Measurements from ENCODE around the gene DNAL1. TPM values are rescaled to one million over a fixed set of nuclear protein-coding genes. Genes with fewer than 3 reads are reported as not detected.

DNAL1 gene
- total and polyA plus RNA-seq, 2 of the 13 experiments (the other 11 are each of a cell fraction or from before 2014, with no cell fraction given) = 1.4 to 13.3 TPM

DNA sequence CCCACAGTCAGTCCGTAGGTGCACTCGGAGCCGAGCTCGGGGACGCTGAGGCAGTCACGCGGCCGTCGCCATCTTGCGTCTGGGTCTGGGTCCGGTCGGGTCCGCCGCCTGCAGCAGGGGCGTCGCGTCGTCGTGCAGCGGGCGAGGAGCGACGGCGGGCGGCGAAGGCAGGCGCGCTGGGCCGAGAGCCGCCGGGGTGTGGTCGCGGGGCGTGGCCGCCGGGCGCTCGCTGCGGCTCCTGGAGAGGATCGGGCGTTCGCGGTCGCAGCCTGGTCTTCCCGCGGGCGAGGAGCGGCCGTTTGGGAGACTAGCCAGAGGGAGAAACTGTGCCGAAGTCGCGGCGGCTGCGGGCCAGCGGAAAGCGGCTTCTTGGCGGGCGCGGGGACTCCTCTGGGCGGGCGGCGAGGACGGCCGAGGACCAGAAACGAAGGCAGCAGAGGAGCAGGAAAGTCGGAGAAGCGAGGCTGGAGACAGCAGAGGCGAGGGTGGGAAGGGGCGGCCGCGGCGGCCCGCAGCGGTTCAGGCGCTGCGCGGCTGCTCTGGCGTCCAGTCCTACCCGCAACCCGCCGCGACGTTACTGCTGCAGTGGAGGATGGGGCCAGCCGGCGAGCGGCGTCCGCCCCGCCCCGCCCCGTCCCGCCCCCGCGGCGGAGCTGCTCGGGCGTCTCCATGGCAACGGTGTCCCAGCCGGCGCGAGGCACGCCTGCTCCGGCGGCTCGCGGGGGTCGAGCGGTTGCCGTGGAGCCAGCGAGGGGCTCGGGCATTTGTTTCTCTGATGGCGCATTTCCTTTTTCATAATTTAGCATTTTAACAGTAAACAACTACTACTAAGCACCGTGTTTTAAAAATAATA lies 69.2 kb downstream of the DNAL1 start, which contains the start of gene PNMA1 (continued):
- TF ChIP-seq, protein P1, sequence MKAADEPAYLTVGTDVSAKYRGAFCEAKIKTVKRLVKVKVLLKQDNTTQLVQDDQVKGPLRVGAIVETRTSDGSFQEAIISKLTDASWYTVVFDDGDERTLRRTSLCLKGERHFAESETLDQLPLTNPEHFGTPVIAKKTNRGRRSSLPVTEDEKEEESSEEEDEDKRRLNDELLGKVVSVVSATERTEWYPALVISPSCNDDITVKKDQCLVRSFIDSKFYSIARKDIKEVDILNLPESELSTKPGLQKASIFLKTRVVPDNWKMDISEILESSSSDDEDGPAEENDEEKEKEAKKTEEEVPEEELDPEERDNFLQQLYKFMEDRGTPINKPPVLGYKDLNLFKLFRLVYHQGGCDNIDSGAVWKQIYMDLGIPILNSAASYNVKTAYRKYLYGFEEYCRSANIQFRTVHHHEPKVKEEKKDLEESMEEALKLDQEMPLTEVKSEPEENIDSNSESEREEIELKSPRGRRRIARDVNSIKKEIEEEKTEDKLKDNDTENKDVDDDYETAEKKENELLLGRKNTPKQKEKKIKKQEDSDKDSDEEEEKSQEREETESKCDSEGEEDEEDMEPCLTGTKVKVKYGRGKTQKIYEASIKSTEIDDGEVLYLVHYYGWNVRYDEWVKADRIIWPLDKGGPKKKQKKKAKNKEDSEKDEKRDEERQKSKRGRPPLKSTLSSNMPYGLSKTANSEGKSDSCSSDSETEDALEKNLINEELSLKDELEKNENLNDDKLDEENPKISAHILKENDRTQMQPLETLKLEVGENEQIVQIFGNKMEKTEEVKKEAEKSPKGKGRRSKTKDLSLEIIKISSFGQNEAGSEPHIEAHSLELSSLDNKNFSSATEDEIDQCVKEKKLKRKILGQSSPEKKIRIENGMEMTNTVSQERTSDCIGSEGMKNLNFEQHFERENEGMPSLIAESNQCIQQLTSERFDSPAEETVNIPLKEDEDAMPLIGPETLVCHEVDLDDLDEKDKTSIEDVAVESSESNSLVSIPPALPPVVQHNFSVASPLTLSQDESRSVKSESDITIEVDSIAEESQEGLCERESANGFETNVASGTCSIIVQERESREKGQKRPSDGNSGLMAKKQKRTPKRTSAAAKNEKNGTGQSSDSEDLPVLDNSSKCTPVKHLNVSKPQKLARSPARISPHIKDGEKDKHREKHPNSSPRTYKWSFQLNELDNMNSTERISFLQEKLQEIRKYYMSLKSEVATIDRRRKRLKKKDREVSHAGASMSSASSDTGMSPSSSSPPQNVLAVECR (CRISPR knock-in tag; IDR thresholded peaks at IDR 0.05; ENCODE audit: borderline replicate concordance) = peak; percentile 91
- TF ChIP-seq SMAD1 (CRISPR knock-in tag; IDR thresholded peaks at IDR 0.05; ENCODE audit: borderline replicate concordance, low read depth) (no peak), MLLT10 (CRISPR knock-in tag; IDR thresholded peaks at IDR 0.05) (no peak), HMG20A (CRISPR knock-in tag; IDR thresholded peaks at IDR 0.05; ENCODE audit: borderline replicate concordance) (no peak), ZNF207 (IDR thresholded peaks at IDR 0.05; ENCODE audit: borderline replicate concordance) (no peak), ZNF740 (CRISPR knock-in tag; IDR thresholded peaks at IDR 0.05) (no peak), HOXA7 (CRISPR knock-in tag; IDR thresholded peaks at IDR 0.05) (no peak), TEAD2 (CRISPR knock-in tag; IDR thresholded peaks at IDR 0.05) (no peak), FOXK1 (CRISPR knock-in tag; IDR thresholded peaks at IDR 0.05; ENCODE audit: borderline replicate concordance, low read depth) (no peak), ZNF780A (CRISPR knock-in tag; IDR thresholded peaks at IDR 0.05) (0 out of 2 replicates have a peak, but pooled peaks have one; percentile 51), TCF12 (IDR thresholded peaks at IDR 0.05) (no peak), TCF12 (CRISPR knock-in tag; IDR thresholded peaks at IDR 0.05) (peak; percentile 75; the same call in 1 of the 2 replicates), EED (CRISPR knock-in tag; IDR thresholded peaks at IDR 0.05) (no peak), HNRNPUL1 (IDR thresholded peaks at IDR 0.05; ENCODE audit: low read depth, low read length) (no peak)
- TF ChIP-seq, protein P2, sequence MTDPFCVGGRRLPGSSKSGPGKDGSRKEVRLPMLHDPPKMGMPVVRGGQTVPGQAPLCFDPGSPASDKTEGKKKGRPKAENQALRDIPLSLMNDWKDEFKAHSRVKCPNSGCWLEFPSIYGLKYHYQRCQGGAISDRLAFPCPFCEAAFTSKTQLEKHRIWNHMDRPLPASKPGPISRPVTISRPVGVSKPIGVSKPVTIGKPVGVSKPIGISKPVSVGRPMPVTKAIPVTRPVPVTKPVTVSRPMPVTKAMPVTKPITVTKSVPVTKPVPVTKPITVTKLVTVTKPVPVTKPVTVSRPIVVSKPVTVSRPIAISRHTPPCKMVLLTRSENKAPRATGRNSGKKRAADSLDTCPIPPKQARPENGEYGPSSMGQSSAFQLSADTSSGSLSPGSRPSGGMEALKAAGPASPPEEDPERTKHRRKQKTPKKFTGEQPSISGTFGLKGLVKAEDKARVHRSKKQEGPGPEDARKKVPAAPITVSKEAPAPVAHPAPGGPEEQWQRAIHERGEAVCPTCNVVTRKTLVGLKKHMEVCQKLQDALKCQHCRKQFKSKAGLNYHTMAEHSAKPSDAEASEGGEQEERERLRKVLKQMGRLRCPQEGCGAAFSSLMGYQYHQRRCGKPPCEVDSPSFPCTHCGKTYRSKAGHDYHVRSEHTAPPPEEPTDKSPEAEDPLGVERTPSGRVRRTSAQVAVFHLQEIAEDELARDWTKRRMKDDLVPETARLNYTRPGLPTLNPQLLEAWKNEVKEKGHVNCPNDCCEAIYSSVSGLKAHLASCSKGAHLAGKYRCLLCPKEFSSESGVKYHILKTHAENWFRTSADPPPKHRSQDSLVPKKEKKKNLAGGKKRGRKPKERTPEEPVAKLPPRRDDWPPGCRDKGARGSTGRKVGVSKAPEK (CRISPR knock-in tag; IDR thresholded peaks at IDR 0.05; ENCODE audit: borderline replicate concordance) = no peak
- TF ChIP-seq, protein P3, sequence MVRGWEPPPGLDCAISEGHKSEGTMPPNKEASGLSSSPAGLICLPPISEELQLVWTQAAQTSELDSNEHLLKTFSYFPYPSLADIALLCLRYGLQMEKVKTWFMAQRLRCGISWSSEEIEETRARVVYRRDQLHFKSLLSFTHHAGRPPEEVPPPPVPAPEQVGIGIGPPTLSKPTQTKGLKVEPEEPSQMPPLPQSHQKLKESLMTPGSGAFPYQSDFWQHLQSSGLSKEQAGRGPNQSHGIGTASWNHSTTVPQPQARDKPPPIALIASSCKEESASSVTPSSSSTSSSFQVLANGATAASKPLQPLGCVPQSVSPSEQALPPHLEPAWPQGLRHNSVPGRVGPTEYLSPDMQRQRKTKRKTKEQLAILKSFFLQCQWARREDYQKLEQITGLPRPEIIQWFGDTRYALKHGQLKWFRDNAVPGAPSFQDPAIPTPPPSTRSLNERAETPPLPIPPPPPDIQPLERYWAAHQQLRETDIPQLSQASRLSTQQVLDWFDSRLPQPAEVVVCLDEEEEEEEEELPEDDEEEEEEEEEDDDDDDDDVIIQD (CRISPR knock-in tag; IDR thresholded peaks at IDR 0.05; ENCODE audit: low read depth) = no peak
- TF ChIP-seq, protein P4, sequence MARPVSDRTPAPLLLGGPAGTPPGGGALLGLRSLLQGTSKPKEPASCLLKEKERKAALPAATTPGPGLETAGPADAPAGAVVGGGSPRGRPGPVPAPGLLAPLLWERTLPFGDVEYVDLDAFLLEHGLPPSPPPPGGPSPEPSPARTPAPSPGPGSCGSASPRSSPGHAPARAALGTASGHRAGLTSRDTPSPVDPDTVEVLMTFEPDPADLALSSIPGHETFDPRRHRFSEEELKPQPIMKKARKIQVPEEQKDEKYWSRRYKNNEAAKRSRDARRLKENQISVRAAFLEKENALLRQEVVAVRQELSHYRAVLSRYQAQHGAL (CRISPR knock-in tag; IDR thresholded peaks at IDR 0.05; ENCODE audit: not compliant biosample characterization) = no peak

All from HepG2 (cell line).